ENCODE data around the gene SLC12A1. TPM values are rescaled to one million over a fixed set of nuclear protein-coding genes. Genes with fewer than 3 reads are reported as not detected.
A peak's percentile ranks its signal among the peaks of the same experiment; 100 is the strongest.

SLC12A1 gene
- polyA plus RNA-seq, 3 donors: not detected

DNA sequence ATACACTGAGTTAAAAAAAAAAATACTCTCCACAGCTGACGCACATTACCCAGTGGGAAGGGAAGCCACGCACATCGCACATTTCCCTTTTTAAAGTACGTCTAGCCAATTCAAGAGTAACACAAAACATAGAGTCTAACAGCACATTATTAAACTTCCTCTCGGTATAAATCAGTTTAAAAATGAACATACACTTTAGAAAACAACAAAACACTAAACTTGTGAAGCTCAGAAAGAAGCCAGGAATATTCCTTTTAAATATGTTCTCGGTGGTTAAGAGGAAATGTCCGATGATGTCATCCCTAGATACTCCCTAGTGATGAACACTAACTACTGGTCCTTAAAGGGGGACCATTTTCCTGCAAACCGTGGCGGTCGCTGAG, 28.7 kb upstream of the SLC12A1 start:
- Mint-ChIP-seq H3K4me1 (peaks cover 7% of the 10 kb centered on the region), H3K4me3 (peak overlapping the region; percentile 79 to 92), H3K9me3 (peaks cover 1 to 5% (median 3%) of the 10 kb centered on the region in 7 donors), H3K27ac (peak overlapping the region in 1 of 7 donors; percentile 26), H3K36me3 (peaks cover 0 to 3% of the 10 kb centered on the region in 2 donors), H3K27me3 (ENCODE audit: low read depth in 3 of 3) (peaks cover 23 to 35% (median 25%) of the 10 kb centered on the region in 3 donors)
- Histone ChIP-seq H3K36me3 (replicated peaks in 1 of 2; ENCODE audit: control insufficient read depth in 1 of 2, insufficient read depth in 2 of 2, low read length in 2 of 2) (no peaks in the 10 kb centered on the region), H3K9me3 (replicated peaks in 1 of 2; ENCODE audit: control insufficient read depth in 1 of 2, insufficient read depth in 1 of 2, low read length in 2 of 2) (peaks cover 0 to 6% of the 10 kb centered on the region in 2 donors), H3K4me1 (ENCODE audit: control insufficient read depth in 1 of 2, insufficient read depth in 2 of 2, low read length in 2 of 2) (peaks cover 4 to 13% of the 10 kb centered on the region in 2 donors), H3K4me3 (replicated peaks in 1 of 3; ENCODE audit: low read depth in 2 of 3, low read length in 3 of 3) (peak overlapping the region in 2 of 3 experiments; percentile 42 to 71), H3K4me2 (replicated peaks; ENCODE audit: extremely low read depth, low read length, poor library complexity, severe bottlenecking) (peak overlapping the region; percentile 76), H3K27ac (ENCODE audit: low read depth in 1 of 2, low read length in 2 of 2) (no peak overlapping the region), H2AFZ (ENCODE audit: insufficient read depth, low read depth, low read length, poor library complexity, severe bottlenecking) (peak overlapping the region; percentile 76), H3K27me3 (ENCODE audit: control insufficient read depth in 2 of 2, insufficient read depth in 2 of 2, low read length in 2 of 2) (peaks cover 29 to 30% of the 10 kb centered on the region in 2 donors), H3K79me2 (ENCODE audit: insufficient read depth, low read length) (no peaks in the 10 kb centered on the region), H4K20me1 (ENCODE audit: insufficient read depth, low read length) (no peaks in the 10 kb centered on the region), H3K9ac (ENCODE audit: insufficient read depth, low read length, poor library complexity, severe bottlenecking) (peak overlapping the region; percentile 48)
- TF ChIP-seq, protein P1, sequence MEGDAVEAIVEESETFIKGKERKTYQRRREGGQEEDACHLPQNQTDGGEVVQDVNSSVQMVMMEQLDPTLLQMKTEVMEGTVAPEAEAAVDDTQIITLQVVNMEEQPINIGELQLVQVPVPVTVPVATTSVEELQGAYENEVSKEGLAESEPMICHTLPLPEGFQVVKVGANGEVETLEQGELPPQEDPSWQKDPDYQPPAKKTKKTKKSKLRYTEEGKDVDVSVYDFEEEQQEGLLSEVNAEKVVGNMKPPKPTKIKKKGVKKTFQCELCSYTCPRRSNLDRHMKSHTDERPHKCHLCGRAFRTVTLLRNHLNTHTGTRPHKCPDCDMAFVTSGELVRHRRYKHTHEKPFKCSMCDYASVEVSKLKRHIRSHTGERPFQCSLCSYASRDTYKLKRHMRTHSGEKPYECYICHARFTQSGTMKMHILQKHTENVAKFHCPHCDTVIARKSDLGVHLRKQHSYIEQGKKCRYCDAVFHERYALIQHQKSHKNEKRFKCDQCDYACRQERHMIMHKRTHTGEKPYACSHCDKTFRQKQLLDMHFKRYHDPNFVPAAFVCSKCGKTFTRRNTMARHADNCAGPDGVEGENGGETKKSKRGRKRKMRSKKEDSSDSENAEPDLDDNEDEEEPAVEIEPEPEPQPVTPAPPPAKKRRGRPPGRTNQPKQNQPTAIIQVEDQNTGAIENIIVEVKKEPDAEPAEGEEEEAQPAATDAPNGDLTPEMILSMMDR (IDR thresholded peaks at IDR 0.05): no peak
- DNase-seq: peak in 1 of 3 donors; percentile 7
- WGBS (ENCODE audit: insufficient coverage): 0% methylated on average over 3 of the region's 10 CpGs
- intact Hi-C loops (cut with micrococcal nuclease): no loop called here

GRCh38 chr15:48177766-48178647, 28.1 kb upstream of the SLC12A1 start, which contains the start of gene MYEF2:
TSS of gene MYEF2 (minus strand) at chr15:48178295. CDS start at chr15:48178237, 58 bp downstream.
- intact Hi-C loops (cut with micrococcal nuclease): no loop called here
- H3K27ac Mint-ChIP-seq: peak within 1 kb of the TSS in 1 of 7 donors; percentile 26
- H3K36me3 Mint-ChIP-seq: peaks cover 0 to 3% of the 10 kb centered on the region in 2 donors
- H3K4me1 Mint-ChIP-seq: peaks cover 7% of the 10 kb centered on the region
- peaks cover 4 to 13% of the 10 kb centered on the region in 2 donors for H3K4me1 ChIP-seq (ENCODE audit: control insufficient read depth in 1 of 2, insufficient read depth in 2 of 2, low read length in 2 of 2)
- H3K36me3 ChIP-seq (replicated peaks in 1 of 2; ENCODE audit: control insufficient read depth in 1 of 2, insufficient read depth in 2 of 2, low read length in 2 of 2): no peaks in the 10 kb centered on the region
- TF ChIP-seq, protein P1 (IDR thresholded peaks at IDR 0.05): no peak
- peak within 1 kb of the TSS; percentile 48 for H3K9ac ChIP-seq (ENCODE audit: insufficient read depth, low read length, poor library complexity, severe bottlenecking)
- peaks cover 0 to 6% of the 10 kb centered on the region in 2 donors for H3K9me3 ChIP-seq (replicated peaks in 1 of 2; ENCODE audit: control insufficient read depth in 1 of 2, insufficient read depth in 1 of 2, low read length in 2 of 2)
- no peaks in the 10 kb centered on the region for H4K20me1 ChIP-seq (ENCODE audit: insufficient read depth, low read length)
- DNase-seq: peak in 1 of 3 donors; percentile 16
- H3K27me3 Mint-ChIP-seq (ENCODE audit: low read depth in 3 of 3): peaks cover 23 to 35% (median 25%) of the 10 kb centered on the region in 3 donors
- H3K27ac ChIP-seq (ENCODE audit: low read depth in 1 of 2, low read length in 2 of 2): no peak within 1 kb of the TSS
- peak within 1 kb of the TSS; percentile 76 for H3K4me2 ChIP-seq (replicated peaks; ENCODE audit: extremely low read depth, low read length, poor library complexity, severe bottlenecking)
- H3K79me2 ChIP-seq (ENCODE audit: insufficient read depth, low read length): no peaks in the 10 kb centered on the region
- H3K4me3 ChIP-seq (replicated peaks in 1 of 3; ENCODE audit: low read depth in 2 of 3, low read length in 3 of 3): peak within 1 kb of the TSS in 2 of 3 experiments; percentile 42 to 71
- H2AFZ ChIP-seq (ENCODE audit: insufficient read depth, low read depth, low read length, poor library complexity, severe bottlenecking): peak within 1 kb of the TSS; percentile 76
- 4% methylated on average over 70 of the region's 71 CpGs for WGBS (ENCODE audit: insufficient coverage)
- H3K27me3 ChIP-seq (ENCODE audit: control insufficient read depth in 2 of 2, insufficient read depth in 2 of 2, low read length in 2 of 2): peaks cover 29 to 30% of the 10 kb centered on the region in 2 donors
- peaks cover 0 to 5% (median under 1%) of the 10 kb centered on the region in 7 donors for H3K9me3 Mint-ChIP-seq
- H3K4me3 Mint-ChIP-seq: peak within 1 kb of the TSS; percentile 79 to 92

All from CD14-positive monocyte (primary cell).